HUES6 (cell line): ENCODE measurements around the gene ARMH3.

Experiments used
- H3K27ac ChIP-seq: 2 replicates; pipeline ENCODE4 v1.7.0; 2013; ENCODE audit warnings: low read depth, mild to moderate bottlenecking, low read length, inconsistent platforms
- H3K27me3 ChIP-seq: 2 replicates; pipeline ENCODE4 v1.6.1; 2013; ENCODE audit warnings: low read length; ENCODE audit not compliant: control insufficient read depth, insufficient read depth
- H3K36me3 ChIP-seq: 2 replicates; pipeline ENCODE4 v1.6.1; 2013; ENCODE audit warnings: low read length; ENCODE audit not compliant: control insufficient read depth, insufficient read depth
- H3K4me1 ChIP-seq: 2 replicates; pipeline ENCODE4 v1.6.1; 2013; ENCODE audit warnings: low read length; ENCODE audit not compliant: control insufficient read depth, insufficient read depth
- H3K4me3 ChIP-seq: 2 replicates; pipeline ENCODE4 v1.5.1; 2013; ENCODE audit warnings: low read depth, low read length
- H3K9ac ChIP-seq: one replicate; pipeline ENCODE4 v1.6.1; 2013; ENCODE audit warnings: mild to moderate bottlenecking, low read length
- H3K9me3 ChIP-seq: 2 replicates; pipeline ENCODE4 v1.6.1; 2013; ENCODE audit warnings: low read depth, low read length; ENCODE audit not compliant: control insufficient read depth, insufficient read depth

ARMH3 gene

DNA sequence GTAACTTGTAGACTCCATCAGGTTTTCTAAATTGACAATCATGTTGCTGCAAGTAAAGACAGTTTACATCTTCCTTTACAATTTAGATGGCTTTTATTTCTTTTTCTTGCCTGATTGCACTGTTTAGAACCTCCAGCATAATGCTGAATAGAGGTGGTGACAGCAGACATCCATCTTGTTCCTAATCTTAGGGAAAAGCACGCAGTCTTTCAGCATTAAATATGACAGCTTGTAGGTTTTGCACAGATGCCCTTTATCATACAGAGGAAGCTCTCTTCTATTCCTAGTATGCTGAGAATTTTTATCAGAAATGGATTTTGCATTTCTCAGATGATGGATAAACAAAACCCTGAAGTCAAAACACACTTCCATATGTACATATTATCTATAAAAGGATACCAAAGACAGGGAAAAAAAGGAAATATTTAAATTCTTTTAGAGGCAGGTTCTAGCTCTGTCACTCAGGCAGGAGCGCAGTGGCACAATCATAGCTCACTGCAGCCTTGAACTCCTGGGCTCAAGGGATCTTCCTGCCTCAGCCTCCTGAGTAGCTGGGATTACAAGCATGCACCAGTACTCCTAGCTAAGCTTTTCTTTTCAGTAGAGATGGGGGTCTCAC lies 143.3 kb downstream of the ARMH3 start:
- Histone ChIP-seq H3K9me3 (no peaks in the 10 kb centered on the region), H3K9ac (no peak overlapping the region), H3K27ac (no peak overlapping the region), H3K4me1 (no peaks in the 10 kb centered on the region), H3K27me3 (no peaks in the 10 kb centered on the region), H3K36me3 (no peaks in the 10 kb centered on the region), H3K4me3 (no peak overlapping the region)

DNA sequence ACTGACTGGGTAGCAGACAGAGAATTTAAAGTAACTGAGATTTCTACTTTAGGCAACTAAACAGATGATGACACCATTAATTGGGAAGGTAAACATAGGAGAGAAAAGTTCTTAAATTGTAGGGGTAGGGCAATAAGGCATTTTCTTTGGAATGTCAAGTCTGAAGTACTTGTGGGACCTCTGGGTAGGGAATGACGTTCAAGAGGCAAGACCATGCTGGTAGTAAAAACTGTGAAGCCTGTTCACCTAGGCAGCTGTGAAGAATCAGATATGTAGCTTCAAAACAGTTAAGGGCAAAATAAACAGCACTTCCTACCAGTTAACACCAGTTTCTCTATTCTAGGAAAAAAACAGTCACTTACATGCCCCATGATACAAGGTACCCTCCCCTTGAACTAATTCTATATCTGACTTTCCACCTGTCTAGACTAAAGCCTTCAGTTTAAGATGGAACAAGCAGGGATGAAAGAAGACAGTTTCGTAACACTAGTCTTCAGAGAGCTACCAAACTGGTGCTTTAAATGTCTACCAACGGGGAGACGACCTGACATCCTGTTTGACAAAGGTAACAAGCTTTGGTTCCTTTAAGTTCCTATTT lies 149.3 kb downstream of the ARMH3 start:
- no peak overlapping the region for H3K4me3 ChIP-seq
- no peaks in the 10 kb centered on the region for H3K9me3 ChIP-seq
- H3K9ac ChIP-seq: no peak overlapping the region
- peaks cover 23% of the 10 kb centered on the region for H3K4me1 ChIP-seq
- no peaks in the 10 kb centered on the region for H3K36me3 ChIP-seq
- H3K27ac ChIP-seq: no peak overlapping the region
- H3K27me3 ChIP-seq: no peaks in the 10 kb centered on the region

DNA sequence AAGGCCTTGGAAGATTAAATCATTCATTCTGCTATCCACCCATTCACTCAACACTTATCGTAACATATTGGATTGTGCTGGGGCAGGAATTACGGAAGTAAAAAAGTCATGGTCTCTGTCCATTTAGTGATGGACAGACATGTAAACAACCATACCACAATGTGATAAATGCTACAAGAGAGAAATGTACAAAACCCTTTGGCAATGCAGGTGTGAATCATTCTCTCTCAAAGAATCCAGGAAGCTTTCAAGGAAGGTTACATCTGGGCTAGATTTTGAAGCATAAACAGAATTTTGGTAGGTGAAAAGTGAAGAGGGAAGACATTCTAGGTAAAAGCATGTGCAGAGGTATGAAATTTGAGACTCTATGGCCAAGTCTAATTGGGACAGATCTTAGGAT lies 150.7 kb downstream of the ARMH3 start:
- Histone ChIP-seq H3K9me3 (no peaks in the 10 kb centered on the region), H3K9ac (no peak overlapping the region), H3K4me1 (peaks cover 29% of the 10 kb centered on the region), H3K27ac (no peak overlapping the region), H3K27me3 (no peaks in the 10 kb centered on the region), H3K36me3 (no peaks in the 10 kb centered on the region), H3K4me3 (no peak overlapping the region)

DNA sequence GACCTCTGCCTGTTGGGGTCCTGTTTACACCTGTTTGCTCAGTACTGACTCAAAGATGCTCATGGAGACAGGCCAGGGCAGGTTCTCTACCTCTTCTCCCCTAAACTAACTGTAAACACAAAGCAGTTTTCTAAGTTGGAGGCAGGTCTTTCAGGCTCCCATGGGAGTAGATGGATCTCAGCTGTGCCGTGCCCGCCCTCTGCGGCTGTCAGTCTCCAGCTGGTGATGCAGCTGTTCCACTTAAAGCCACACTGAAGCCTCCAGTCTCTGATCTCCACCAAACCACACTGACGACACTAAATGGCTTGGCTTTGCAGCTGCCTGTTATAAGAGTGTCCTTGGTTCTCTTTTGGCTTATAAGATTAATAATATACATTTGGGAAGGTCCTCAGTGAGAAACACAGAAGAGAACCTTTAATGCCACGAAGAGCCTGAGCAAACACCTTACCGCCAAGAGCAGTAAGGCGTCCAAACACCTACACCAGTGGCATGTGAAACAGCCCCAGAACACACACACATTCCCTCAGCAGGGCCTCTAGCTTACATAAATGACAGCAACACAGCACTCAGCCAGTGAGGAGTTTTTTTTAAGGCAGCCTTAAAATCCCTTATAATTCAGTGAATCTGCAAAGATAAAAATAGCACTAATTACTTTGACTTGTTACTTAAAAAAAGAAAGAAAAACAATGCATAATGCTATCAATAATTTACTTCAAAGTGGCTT lies 152.0 kb downstream of the ARMH3 start:
- peaks cover 29% of the 10 kb centered on the region for H3K4me1 ChIP-seq
- no peaks in the 10 kb centered on the region for H3K27me3 ChIP-seq
- no peak overlapping the region for H3K4me3 ChIP-seq
- H3K27ac ChIP-seq: no peak overlapping the region
- no peak overlapping the region for H3K9ac ChIP-seq
- no peaks in the 10 kb centered on the region for H3K36me3 ChIP-seq
- no peaks in the 10 kb centered on the region for H3K9me3 ChIP-seq

DNA sequence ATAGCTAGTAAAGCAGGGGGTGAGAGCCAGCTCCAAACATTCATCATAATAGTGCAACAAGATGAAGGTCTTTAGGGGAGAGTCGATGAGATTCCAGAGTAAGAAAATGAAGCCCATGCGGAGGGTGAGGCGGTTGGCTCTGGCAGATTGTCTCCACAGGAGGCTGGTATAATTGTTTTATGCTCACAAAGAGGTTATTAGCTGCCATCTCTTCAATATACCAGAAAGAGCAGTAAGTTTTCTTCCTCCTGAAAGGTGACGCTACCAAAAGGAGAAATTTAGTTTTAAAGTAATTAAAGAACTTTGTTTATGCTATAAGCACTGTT lies 153.2 kb downstream of the ARMH3 start:
- Histone ChIP-seq H3K36me3 (no peaks in the 10 kb centered on the region), H3K4me1 (peaks cover 29% of the 10 kb centered on the region), H3K27me3 (no peaks in the 10 kb centered on the region), H3K9me3 (no peaks in the 10 kb centered on the region), H3K9ac (no peak overlapping the region), H3K27ac (no peak overlapping the region), H3K4me3 (no peak overlapping the region)

DNA sequence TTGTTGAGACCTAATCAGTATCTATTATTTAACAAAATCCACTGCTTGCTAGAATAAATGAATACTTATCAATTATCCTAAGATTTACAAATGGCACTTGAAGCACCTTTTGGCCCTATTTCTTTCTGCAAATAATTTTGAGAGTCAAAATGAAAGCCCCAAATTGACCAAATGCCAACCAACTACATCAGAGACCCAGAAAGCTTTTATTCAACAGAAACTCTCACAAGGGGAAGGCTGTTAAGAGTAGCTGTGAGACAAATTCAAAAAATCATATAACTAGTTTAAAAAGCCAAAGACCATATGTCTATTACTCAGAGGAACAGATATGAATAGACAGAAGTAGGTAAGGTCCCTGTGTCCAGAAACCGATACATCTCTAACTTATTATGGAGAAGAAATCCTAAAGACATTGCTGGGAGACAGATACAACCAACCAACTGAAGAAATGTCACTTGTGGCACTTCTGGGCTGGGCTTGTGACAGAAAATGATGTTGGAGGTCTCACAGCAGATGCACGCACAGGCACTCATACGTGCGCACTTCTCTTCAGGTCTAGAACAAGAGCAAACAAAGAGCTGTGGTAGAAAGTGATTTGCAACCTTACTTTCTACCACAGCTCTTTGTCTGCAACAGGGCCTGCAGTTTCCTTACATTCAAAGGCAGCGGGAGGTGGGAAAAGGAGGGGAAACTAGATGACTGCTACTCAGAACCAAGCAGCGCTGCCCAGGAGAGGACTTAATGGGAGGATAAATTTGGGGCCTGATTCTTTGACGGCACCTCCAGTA lies 153.7 kb downstream of the ARMH3 start:
- Histone ChIP-seq H3K4me3 (no peak overlapping the region), H3K27ac (no peak overlapping the region), H3K36me3 (no peaks in the 10 kb centered on the region), H3K9me3 (no peaks in the 10 kb centered on the region), H3K4me1 (peaks cover 29% of the 10 kb centered on the region), H3K27me3 (no peaks in the 10 kb centered on the region), H3K9ac (no peak overlapping the region)

DNA sequence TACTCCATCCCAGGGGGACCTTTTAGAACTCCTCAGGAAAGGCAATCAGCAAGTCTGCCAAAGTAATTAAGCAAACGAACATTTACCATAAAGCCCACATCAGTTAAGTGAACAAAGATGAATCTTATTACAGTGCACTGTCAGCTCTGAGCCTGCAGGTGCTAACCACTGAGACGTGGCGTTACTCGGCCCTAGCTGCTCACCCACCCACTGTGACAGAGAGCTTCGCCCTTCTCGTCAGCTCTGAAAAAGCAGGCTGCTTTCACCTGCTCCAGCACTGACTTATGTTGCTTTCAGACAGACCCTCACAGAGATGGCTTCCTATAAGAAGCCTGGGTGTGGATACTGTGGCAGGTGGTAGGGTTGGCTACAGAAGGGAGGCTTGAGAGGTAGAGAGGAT lies 154.6 kb downstream of the ARMH3 start:
- H3K9me3 ChIP-seq: no peaks in the 10 kb centered on the region
- H3K9ac ChIP-seq: no peak overlapping the region
- H3K27ac ChIP-seq: no peak overlapping the region
- no peak overlapping the region for H3K4me3 ChIP-seq
- no peaks in the 10 kb centered on the region for H3K36me3 ChIP-seq
- no peaks in the 10 kb centered on the region for H3K27me3 ChIP-seq
- H3K4me1 ChIP-seq: peaks cover 29% of the 10 kb centered on the region

DNA sequence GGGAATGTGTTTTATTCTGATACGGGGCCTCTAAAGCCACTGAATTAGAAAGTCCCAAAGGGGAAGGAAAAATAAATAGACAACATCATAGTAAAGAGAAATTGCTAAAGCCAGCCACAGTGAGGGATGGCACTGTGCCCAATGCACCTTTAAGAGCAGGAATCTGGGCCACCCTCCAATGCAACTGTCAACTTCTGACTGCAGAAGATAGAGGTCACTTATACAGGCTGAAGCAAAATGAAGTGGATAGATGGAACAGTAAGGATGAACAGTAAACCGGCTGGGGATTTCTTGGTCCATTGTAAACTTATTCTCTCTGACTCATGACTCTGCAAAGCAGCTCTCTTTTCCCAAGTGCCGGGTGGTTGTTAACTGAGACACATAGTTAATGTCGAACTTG lies 158.3 kb downstream of the ARMH3 start:
- Histone ChIP-seq H3K36me3 (no peaks in the 10 kb centered on the region), H3K27me3 (no peaks in the 10 kb centered on the region), H3K4me1 (peaks cover 11% of the 10 kb centered on the region), H3K4me3 (no peak overlapping the region), H3K9me3 (no peaks in the 10 kb centered on the region), H3K9ac (no peak overlapping the region), H3K27ac (no peak overlapping the region)

DNA sequence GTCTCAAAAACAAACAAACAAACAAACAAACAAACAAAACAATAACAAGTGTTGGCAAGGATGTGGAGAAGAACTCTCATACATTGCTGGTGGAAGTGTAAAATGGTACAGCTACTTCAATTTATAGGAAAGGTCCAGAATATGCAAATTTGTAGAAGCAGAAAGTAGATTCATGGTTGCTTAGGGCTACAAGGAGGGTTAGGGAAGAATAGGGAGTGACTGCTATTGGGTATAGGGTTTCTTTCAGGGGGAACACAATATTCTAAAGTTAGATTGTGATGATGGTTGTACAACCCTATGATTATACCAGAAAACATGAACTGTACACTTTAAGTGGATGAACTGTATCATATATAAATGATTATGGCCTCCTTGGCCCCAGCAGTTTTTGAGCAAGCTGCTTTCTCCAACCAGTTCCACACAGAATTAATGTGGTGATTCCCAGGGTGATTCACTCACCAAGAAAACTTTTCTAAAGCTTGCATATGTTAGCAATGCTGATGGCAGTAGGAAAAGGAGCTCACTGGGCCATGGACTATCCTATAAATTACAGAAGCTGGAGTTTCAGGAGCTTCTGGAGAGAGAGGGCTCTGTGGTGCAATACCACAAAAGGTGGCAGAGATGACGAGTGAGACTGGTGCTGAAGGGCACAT lies 159.6 kb downstream of the ARMH3 start:
- Histone ChIP-seq H3K27me3 (no peaks in the 10 kb centered on the region), H3K4me3 (no peak overlapping the region), H3K9me3 (no peaks in the 10 kb centered on the region), H3K9ac (no peak overlapping the region), H3K27ac (no peak overlapping the region), H3K4me1 (peaks cover 3% of the 10 kb centered on the region), H3K36me3 (no peaks in the 10 kb centered on the region)

DNA sequence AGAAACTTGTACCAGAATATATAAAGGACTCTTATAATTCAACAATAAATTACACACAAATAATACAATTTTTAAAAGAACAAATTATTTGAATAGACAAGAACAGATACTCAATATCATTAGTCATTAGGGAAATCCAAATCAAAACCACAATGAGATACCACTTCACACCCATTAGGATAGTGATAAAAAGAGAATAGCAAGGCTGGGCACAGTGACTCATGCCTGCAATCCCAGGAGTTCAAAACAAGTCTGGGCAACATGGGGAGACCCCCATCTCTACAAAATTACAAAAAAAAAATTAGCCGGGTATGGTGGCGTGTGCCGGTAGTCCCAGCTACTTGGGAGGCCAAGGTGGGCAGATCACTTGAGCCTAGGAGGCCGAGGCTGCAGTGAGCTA lies 160.2 kb downstream of the ARMH3 start:
- Histone ChIP-seq H3K27ac (no peak overlapping the region), H3K9me3 (no peaks in the 10 kb centered on the region), H3K4me3 (no peak overlapping the region), H3K9ac (no peak overlapping the region), H3K4me1 (no peaks in the 10 kb centered on the region; the same call in 1 of the 2 replicates), H3K36me3 (no peaks in the 10 kb centered on the region), H3K27me3 (no peaks in the 10 kb centered on the region)
